Endothelial cell of umbilical vein (primary cell): ENCODE measurements around the gene ZFYVE9. TPM values are rescaled to one million over a fixed set of nuclear protein-coding genes. Genes with fewer than 3 reads are reported as not detected.
A peak's percentile ranks its signal among the peaks of the same experiment; 100 is the strongest.

Experiments
- BruUV-seq: library from RNA; stranded (reverse); fragments of 400-500 nt; replicated peaks from 2 replicates; lab custom pipeline; 2021; lab: Mats Ljungman, UMichigan
- CTCF ChIA-PET: fragments of 300-600, 350-600 bp; sonication (Branson Sonifier 250); formaldehyde crosslinking; loops from one replicate; lab custom pipeline; 2021; ENCODE audit warnings: antibody characterized with exemption, inconsistent platforms; lab: Charles Lee
- POLR2A ChIA-PET: fragments of 300-600, 350-600 bp; sonication (Branson Sonifier 250); formaldehyde crosslinking; loops from one replicate; lab custom pipeline; 2021; ENCODE audit warnings: antibody characterized with exemption, inconsistent platforms; lab: Charles Lee
- DNase-seq: peaks from one replicate; pipeline ENCODE4 v3.0.0-alpha.2; 2011; ENCODE audit warnings: low read depth, low spot score
- FAIRE-seq: peaks from 2 replicates; lab custom pipeline; 2011; peaks lifted over from hg19 to GRCh38; lab: Jason Lieb, UNC
- H2AFZ ChIP-seq: 2 replicates; pipeline ENCODE4 v1.6.0; 2012; ENCODE audit warnings: low read depth, low read length, control low read depth, inconsistent platforms
- H3K27ac ChIP-seq: 2 replicates; pipeline ENCODE4 v1.5.1; 2011; ENCODE audit warnings: low read depth, mild to moderate bottlenecking, control low read depth, low read length, moderate library complexity; ENCODE audit not compliant: insufficient read depth
- H3K27me3 ChIP-seq, 2 experiments: 2 replicates each; pipeline versions ENCODE4 v1.6.0 to v1.6.1; 2011; ENCODE audit warnings: low read length in 2 of 2, mixed read lengths in 1 of 2; ENCODE audit not compliant: control insufficient read depth in 2 of 2, insufficient read depth in 2 of 2
- H3K36me3 ChIP-seq, 2 experiments: 2 replicates in 1 of 2; 3 replicates in 1 of 2; pipeline ENCODE4 v1.5.1; 2011; ENCODE audit warnings: low read length in 2 of 2, mild to moderate bottlenecking in 1 of 2, moderate library complexity in 1 of 2; ENCODE audit not compliant: control insufficient read depth in 2 of 2, insufficient read depth in 2 of 2; ENCODE audit errors: extremely low read depth in 1 of 2
- H3K4me1 ChIP-seq: 3 replicates; pipeline ENCODE4 v1.5.1; 2011; ENCODE audit warnings: mild to moderate bottlenecking, low read length; ENCODE audit not compliant: control insufficient read depth, insufficient read depth; ENCODE audit errors: extremely low read depth
- H3K4me2 ChIP-seq: 2 replicates; pipeline ENCODE4 v1.6.1; 2011; ENCODE audit warnings: low read length, control low read depth, mixed read lengths; ENCODE audit not compliant: insufficient read depth
- H3K4me3 ChIP-seq, 3 experiments: fragments of 200-600 bp in 1 of 3; sonication (generic), shearing (Covaris generic) in 1 of 3; replicated peaks in 1 of 3; 2 replicates each; pipeline ENCODE4 v1.5.1; 2011 to 2016; ENCODE audit warnings: control low read depth in 3 of 3, low read length in 3 of 3, mild to moderate bottlenecking in 2 of 3, inconsistent platforms in 1 of 3, low read depth in 1 of 3, moderate library complexity in 1 of 3; ENCODE audit not compliant: insufficient read depth in 1 of 3
- H3K79me2 ChIP-seq: 2 replicates; pipeline ENCODE4 v1.6.0; 2012; ENCODE audit warnings: low read length, inconsistent platforms; ENCODE audit not compliant: control insufficient read depth, insufficient read depth
- H3K9ac ChIP-seq: replicated peaks from 2 replicates; pipeline ENCODE3; 2011; ENCODE audit warnings: low read length, control low read depth; ENCODE audit not compliant: insufficient read depth; ENCODE audit errors: extremely low read depth
- H3K9me1 ChIP-seq: replicated peaks from 3 replicates; pipeline ENCODE4 v1.6.0; 2011; ENCODE audit warnings: mild to moderate bottlenecking, low read length; ENCODE audit not compliant: control insufficient read depth, insufficient read depth; ENCODE audit errors: extremely low read depth
- H3K9me3 ChIP-seq: replicated peaks from 2 replicates; pipeline ENCODE4 v1.5.1; 2012; ENCODE audit warnings: low read length, inconsistent platforms; ENCODE audit not compliant: control insufficient read depth, insufficient read depth
- H4K20me1 ChIP-seq: replicated peaks from 2 replicates; pipeline ENCODE3; 2011; ENCODE audit warnings: mild to moderate bottlenecking, low read length; ENCODE audit not compliant: control insufficient read depth, insufficient read depth; ENCODE audit errors: extremely low read depth
- CTCF ChIP-seq, 2 donors: IDR thresholded peaks; 1 replicate in 1 of 2; 2 replicates in 1 of 2; pipeline ENCODE4 v1.5.1; 2011; ENCODE audit warnings: low read length in 2 of 2, mild to moderate bottlenecking in 2 of 2, moderate library complexity in 2 of 2, control low read depth in 1 of 2, inconsistent platforms in 1 of 2, low read depth in 1 of 2; ENCODE audit not compliant: insufficient read depth in 1 of 2; ENCODE audit errors: extremely low read depth in 1 of 2
- EZH2 ChIP-seq: IDR thresholded peaks from 2 replicates; pipeline ENCODE4 v1.6.1; 2012; ENCODE audit warnings: borderline replicate concordance, low read depth, mild to moderate bottlenecking, moderate library complexity, low read length, inconsistent platforms; ENCODE audit not compliant: severe bottlenecking
- FOS ChIP-seq: IDR thresholded peaks from 2 replicates; pipeline ENCODE4 v1.6.1; 2011; ENCODE audit warnings: mild to moderate bottlenecking, low read length, moderate library complexity, borderline replicate concordance; ENCODE audit not compliant: insufficient read depth
- GATA2 ChIP-seq: IDR thresholded peaks from 2 replicates; pipeline ENCODE4 v1.7.0; 2011; ENCODE audit warnings: low read depth, mild to moderate bottlenecking, moderate library complexity, mixed read lengths, low read length; ENCODE audit not compliant: insufficient read length, insufficient read depth
- JUN ChIP-seq: IDR thresholded peaks from 2 replicates; pipeline ENCODE4 v1.6.1; 2011; ENCODE audit warnings: borderline replicate concordance, low read depth; ENCODE audit not compliant: insufficient read length, insufficient read depth
- MAX ChIP-seq: IDR thresholded peaks from 2 replicates; pipeline ENCODE4 v1.6.1; 2011; ENCODE audit not compliant: insufficient read depth, insufficient read length
- MYC ChIP-seq: IDR thresholded peaks from one replicate; pipeline ENCODE4 v1.6.1; 2011; ENCODE audit warnings: mild to moderate bottlenecking, low read depth, low read length
- POLR2A ChIP-seq: IDR thresholded peaks from 2 replicates; pipeline ENCODE4 v1.6.1; 2012; ENCODE audit warnings: low read depth, mild to moderate bottlenecking, control low read depth, low read length
- POLR2AphosphoS5 ChIP-seq: IDR thresholded peaks from 2 replicates; pipeline ENCODE4 v1.6.1; 2012; ENCODE audit warnings: low read depth, mild to moderate bottlenecking, control low read depth, low read length, moderate library complexity; ENCODE audit not compliant: insufficient read depth
- dilution Hi-C: fragments of 300-500 bp; cut with MboI; formaldehyde crosslinking; loops from one replicate; pipeline ENCODE4 v1.15.0; 2019; ENCODE audit warnings: low sequenced_read_pairs; ENCODE audit not compliant: extremely low pct_ligation_motif_present
- intact Hi-C: fragments of 100-400 bp; cut with micrococcal nuclease; formaldehyde crosslinking; loops from one replicate; pipeline ENCODE4 v1.10.0; 2022
- polyA plus RNA-seq, 4 experiments: library from polyadenylated mRNA; depleted of rRNA in 3 of 4; stranded (reverse) in 3 of 4; unstranded in 1 of 4; fragments of >200 nt; gene quantifications; 2 replicates each; pipeline versions ENCODE4 v1.2.1 to v1.2.3, GENCODE V29; 2011 to 2012; ENCODE audit warnings: missing spikeins in 1 of 4
- total RNA-seq: library from RNA; stranded (reverse); gene quantifications from 2 replicates; pipeline ENCODE4 v1.2.3, GENCODE V29; 2021

The ZFYVE9 gene
- total and polyA plus RNA-seq, 2 donors (not counting 3 experiments of a cell fraction or from before 2014, with no cell fraction given) = 4.1 to 16.8 TPM

GRCh38 chr1:52366517-52366827 is 224.6 kb downstream of the ZFYVE9 start:
- no peaks in the 10 kb centered on the region for H3K9me1 ChIP-seq
- dilution Hi-C loops (no loop called here), intact Hi-C loops (loop anchor here (1.0 to 5.0 kb wide), 4 partner anchors 38 to 489 kb away; partner anchors contain the start of genes BTF3L4, NRDC, ORC1 and PRPF38A)
- FAIRE-seq (no peak), DNase-seq (no peak)
- TF ChIP-seq EZH2 = no peak
- no peak for TF ChIP-seq CTCF (IDR thresholded peaks at IDR 0.05; ENCODE audit: extremely low read depth in 1 of 2, insufficient read depth in 1 of 2, low read depth in 1 of 2, low read length in 2 of 2)
- no peak for TF ChIP-seq MYC
- no peak for TF ChIP-seq JUN
- TF ChIP-seq FOS = no peak
- no peak for TF ChIP-seq POLR2AphosphoS5
- no peak for TF ChIP-seq POLR2A
- no peak for TF ChIP-seq MAX
- no peak for TF ChIP-seq GATA2
- H3K9me3 ChIP-seq = no peaks in the 10 kb centered on the region
- H3K79me2 ChIP-seq = peaks cover 26% of the 10 kb centered on the region
- peak overlapping the region; percentile 26 to 94 (median 93) for H3K4me3 ChIP-seq
- no peak overlapping the region for H3K9ac ChIP-seq
- peaks cover 11% of the 10 kb centered on the region for H3K4me1 ChIP-seq
- peaks cover 4 to 16% of the 10 kb centered on the region in 2 experiments for H3K36me3 ChIP-seq
- no peaks in the 10 kb centered on the region for H4K20me1 ChIP-seq
- BruUV-seq = no TSS peak
- POLR2A ChIA-PET = no interaction called here
- H2AFZ ChIP-seq = peak overlapping the region; percentile 54
- CTCF ChIA-PET = interaction anchor here (0.6 to 2.2 kb wide), 4 partner anchors 38 to 756 kb away, joined by 3 to 8 read pairs (median 5); partner anchors contain the start of genes ORC1 and PRPF38A
- H3K27ac ChIP-seq = no peak overlapping the region
- no peaks in the 10 kb centered on the region for H3K27me3 ChIP-seq
- peak overlapping the region; percentile 57 for H3K4me2 ChIP-seq
